Medulla oblongata (tissue), 1 donor: ENCODE measurements around the gene SERBP1.
"Not testable (repeated sequence)": the region's sequence is repeated elsewhere in the genome, so short reads cannot be mapped to it uniquely, and the experiment has no call there.

Source experiments
- DNase-seq: peaks from one replicate; pipeline ENCODE4 v3.0.0-alpha.2; 2015; ENCODE audit errors: extremely low spot score

Gene SERBP1

GRCh38 chr1:67407498-67407897, 22.7 kb downstream of the SERBP1 start:
- DNase-seq, result no peak

- no peak for DNase-seq
Observed at GRCh38 chr1:67405473-67406245, 24.5 kb downstream of the SERBP1 start.

GRCh38 chr1:67404212-67404620, 26.0 kb downstream of the SERBP1 start:
- DNase-seq, result no peak

GRCh38 chr1:67401443-67401842, 28.8 kb downstream of the SERBP1 start:
- DNase-seq, result no peak

GRCh38 chr1:67400029-67400786, 30.0 kb downstream of the SERBP1 start:
- not testable (repeated sequence) for DNase-seq

GRCh38 chr1:67399199-67399993, 30.8 kb downstream of the SERBP1 start:
- DNase-seq, result no peak

- DNase-seq, result no peak
Observed at GRCh38 chr1:67394548-67394947, 35.7 kb downstream of the SERBP1 start.

- no peak for DNase-seq
Observed at GRCh38 chr1:67393737-67394136, 36.5 kb downstream of the SERBP1 start.

GRCh38 chr1:67393240-67393639, 37.0 kb downstream of the SERBP1 start:
- DNase-seq, result no peak

GRCh38 chr1:67390041-67390887, 39.9 kb downstream of the SERBP1 start:
- no peak for DNase-seq

- no peak for DNase-seq
Observed at GRCh38 chr1:67383999-67384638, 46.1 kb downstream of the SERBP1 start.

- DNase-seq, result no peak
Observed at GRCh38 chr1:67382292-67382691, 47.9 kb downstream of the SERBP1 start.

- DNase-seq, result no peak
Observed at GRCh38 chr1:67381154-67381553, 49.0 kb downstream of the SERBP1 start.

GRCh38 chr1:67377253-67377652, 52.9 kb downstream of the SERBP1 start:
- no peak for DNase-seq

- no peak for DNase-seq
Observed at GRCh38 chr1:67376381-67376780, 53.8 kb downstream of the SERBP1 start.

- DNase-seq, result no peak
Observed at GRCh38 chr1:67372898-67373297, 57.3 kb downstream of the SERBP1 start.

- no peak for DNase-seq
Observed at GRCh38 chr1:67372136-67372535, 58.1 kb downstream of the SERBP1 start.

- no peak for DNase-seq
Observed at GRCh38 chr1:67371681-67372080, 58.5 kb downstream of the SERBP1 start.

GRCh38 chr1:67371043-67371442, 59.2 kb downstream of the SERBP1 start:
- no peak for DNase-seq

GRCh38 chr1:67368046-67368514, 62.1 kb downstream of the SERBP1 start:
- DNase-seq, result no peak
